Epithelial cell of proximal tubule (primary cell): ENCODE data around the gene ATP5ME. TPM values are rescaled to one million over a fixed set of nuclear protein-coding genes. Genes with fewer than 3 reads are reported as not detected.

Source experiments
- DNase-seq: peaks from one replicate; pipeline ENCODE4 v3.0.0-alpha.2; 2011; ENCODE audit warnings: low read depth
- H3K4me3 ChIP-seq: 2 replicates; pipeline ENCODE4 v1.5.1; 2011; ENCODE audit warnings: low read depth, mild to moderate bottlenecking, low read length
- total RNA-seq: library from RNA; depleted of rRNA; stranded (reverse); fragments of >200 nt; gene quantifications from 2 replicates; pipeline ENCODE4 v1.2.3, GENCODE V29; 2015
- TF ChIP-seq, protein P1 (sequence below): conservative IDR thresholded peaks from 2 replicates; pipeline ENCODE4 v1.5.1; 2012; ENCODE audit warnings: low read depth, mild to moderate bottlenecking, low read length

The ATP5ME gene
- total RNA-seq, 1 donor from 2014 or later = 192 TPM

DNA sequence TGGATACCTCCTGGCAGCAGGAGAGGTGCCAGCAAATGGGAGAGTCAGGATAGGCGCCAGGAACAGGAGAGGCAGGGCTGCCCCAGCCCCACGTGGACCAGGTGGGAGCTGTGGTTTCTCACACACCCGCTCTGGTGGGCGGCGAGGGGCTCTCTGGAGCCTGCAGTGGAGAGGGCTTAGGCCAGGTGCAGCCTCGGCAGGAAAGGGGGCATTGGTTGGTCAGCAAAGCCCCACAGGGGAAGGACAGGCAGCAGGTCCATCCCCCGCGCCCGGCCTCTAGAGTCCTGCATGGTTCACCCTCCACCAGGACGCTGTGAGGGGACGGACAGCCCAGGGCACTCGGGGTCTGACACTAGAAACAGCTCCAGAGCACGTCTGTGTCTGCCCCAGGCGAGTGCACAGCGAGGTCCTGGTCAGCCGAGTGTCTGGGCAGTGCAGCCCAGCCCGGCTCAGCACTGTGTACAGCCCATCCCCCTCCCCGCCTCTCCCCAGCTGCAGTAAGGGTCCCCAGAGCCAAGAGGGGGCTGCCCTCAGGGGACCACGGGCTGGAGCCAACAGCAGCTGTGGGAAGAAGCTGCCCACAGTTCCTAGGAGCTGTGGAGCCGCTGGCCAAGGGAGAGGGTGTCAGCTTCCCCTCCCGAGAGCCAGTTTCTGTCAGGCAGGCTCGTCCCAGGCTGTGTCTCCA lies 8.2 kb downstream of the ATP5ME start:
- H3K4me3 ChIP-seq = no peak overlapping the region
- TF ChIP-seq, protein P1, sequence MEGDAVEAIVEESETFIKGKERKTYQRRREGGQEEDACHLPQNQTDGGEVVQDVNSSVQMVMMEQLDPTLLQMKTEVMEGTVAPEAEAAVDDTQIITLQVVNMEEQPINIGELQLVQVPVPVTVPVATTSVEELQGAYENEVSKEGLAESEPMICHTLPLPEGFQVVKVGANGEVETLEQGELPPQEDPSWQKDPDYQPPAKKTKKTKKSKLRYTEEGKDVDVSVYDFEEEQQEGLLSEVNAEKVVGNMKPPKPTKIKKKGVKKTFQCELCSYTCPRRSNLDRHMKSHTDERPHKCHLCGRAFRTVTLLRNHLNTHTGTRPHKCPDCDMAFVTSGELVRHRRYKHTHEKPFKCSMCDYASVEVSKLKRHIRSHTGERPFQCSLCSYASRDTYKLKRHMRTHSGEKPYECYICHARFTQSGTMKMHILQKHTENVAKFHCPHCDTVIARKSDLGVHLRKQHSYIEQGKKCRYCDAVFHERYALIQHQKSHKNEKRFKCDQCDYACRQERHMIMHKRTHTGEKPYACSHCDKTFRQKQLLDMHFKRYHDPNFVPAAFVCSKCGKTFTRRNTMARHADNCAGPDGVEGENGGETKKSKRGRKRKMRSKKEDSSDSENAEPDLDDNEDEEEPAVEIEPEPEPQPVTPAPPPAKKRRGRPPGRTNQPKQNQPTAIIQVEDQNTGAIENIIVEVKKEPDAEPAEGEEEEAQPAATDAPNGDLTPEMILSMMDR = no peak
- no peak for DNase-seq

DNA sequence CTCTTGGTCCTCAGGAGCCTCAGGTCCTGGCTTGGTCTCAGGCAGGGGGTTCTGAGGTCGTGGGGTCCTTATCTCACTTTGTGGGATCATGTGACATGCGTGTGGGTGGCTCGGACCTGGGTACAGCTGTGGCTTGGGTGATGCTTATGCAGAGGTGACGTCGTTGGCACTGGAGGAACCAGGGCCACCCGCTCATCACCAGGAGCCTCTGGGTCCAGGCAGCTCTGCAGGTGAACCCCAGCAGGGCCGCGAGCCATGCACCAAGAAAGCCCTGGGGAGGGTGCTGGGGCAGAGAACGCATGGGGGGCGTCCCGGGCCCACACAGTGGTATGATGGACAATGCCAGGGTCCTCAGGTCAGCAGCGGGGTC lies 8.7 kb downstream of the ATP5ME start:
- DNase-seq = no peak
- no peak overlapping the region for H3K4me3 ChIP-seq
- TF ChIP-seq, protein P1 = no peak

DNA sequence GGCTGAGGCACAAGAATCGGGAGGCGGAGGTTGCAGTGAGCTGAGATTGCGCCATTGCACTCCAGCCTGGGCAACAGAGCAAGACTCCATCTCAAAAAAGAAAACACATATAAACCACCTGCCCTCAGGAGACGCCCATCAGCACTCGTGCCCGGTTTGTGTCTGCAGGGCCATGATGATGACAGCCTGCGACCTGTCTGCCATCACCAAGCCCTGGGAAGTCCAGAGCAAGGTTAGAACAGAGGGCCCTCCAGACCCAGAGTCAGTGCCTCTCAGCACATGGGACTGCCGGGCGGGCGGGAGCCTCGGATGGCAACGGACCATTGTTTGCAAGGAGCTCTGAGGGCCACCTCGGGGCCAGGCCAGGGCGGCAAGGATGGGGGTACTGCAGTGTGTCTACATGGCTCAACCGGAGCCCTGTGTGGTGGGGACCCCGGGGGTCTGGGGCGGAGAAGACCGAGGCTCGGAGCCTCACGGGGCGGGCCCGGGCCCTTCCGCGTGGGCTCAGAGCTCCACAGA lies 9.3 kb downstream of the ATP5ME start:
- no peak overlapping the region for H3K4me3 ChIP-seq
- TF ChIP-seq, protein P1 = no peak
- DNase-seq = no peak

DNA sequence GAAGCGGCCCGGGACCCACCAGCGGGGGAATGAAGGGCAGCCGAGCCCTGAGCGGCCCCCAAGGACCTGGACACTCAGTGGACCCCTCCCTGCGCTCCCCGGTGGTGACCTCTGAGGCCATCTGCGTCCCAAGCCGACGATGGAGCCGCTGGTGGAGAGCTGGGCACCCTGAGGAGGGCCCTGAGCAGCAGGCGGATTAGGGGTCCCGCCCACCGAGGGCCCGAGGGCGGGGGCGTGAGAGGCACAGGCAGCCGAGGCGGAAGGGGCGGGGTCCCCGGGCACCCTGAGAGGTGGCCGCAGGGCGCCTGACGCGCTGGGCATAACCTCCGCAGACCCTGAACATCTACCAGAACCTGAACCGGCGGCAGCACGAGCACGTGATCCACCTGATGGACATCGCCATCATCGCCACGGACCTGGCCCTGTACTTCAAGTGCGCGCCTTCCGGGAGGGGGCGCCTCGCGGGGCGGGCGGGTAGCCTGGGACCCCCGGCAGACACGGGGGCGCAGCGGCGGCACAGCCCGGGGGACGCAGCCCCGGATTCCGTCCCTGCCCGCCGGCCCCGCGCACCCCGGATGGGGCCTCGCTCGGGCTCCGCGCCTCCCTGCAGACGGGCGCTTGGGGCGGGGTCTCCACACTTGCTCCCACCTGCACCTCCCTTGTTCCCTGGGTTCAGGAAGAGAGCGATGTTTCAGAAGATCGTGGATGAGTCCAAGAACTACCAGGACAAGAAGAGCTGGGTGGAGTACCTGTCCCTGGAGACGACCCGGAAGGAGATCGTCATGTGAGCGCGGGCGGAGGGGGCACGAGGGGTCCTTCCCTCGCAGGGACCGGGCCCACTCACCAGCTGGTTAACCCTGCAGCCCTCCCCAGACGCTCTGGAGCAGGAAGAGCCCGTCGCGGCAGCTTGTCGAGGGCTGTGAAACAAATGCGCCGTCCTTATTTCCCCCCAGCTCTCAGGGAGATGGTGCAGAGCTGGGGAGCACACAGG lies 10.3 kb downstream of the ATP5ME start:
- peak overlapping the region; percentile 67 for H3K4me3 ChIP-seq
- TF ChIP-seq, protein P1 = no peak
- DNase-seq = no peak

DNA sequence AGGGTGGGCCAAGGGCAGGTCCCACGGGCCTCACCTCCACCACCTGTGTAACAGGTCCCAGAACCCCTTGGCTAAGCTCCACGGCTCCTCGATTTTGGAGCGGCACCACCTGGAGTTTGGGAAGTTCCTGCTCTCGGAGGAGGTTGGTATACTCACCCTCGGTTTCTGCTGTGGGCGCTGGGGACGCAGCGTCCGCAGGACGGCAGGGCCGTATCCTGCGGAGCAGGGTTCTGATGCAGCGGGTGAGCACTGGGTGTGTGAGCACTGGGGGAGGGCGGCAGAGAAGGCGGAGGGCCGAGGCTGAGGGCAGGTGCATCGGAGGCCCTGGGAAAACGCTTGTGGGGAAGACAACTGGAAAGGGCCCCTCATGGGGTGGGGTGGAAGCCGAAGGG lies 11.0 kb downstream of the ATP5ME start:
- DNase-seq = no peak
- TF ChIP-seq, protein P1 = no peak
- H3K4me3 ChIP-seq = peak overlapping the region; percentile 67

DNA sequence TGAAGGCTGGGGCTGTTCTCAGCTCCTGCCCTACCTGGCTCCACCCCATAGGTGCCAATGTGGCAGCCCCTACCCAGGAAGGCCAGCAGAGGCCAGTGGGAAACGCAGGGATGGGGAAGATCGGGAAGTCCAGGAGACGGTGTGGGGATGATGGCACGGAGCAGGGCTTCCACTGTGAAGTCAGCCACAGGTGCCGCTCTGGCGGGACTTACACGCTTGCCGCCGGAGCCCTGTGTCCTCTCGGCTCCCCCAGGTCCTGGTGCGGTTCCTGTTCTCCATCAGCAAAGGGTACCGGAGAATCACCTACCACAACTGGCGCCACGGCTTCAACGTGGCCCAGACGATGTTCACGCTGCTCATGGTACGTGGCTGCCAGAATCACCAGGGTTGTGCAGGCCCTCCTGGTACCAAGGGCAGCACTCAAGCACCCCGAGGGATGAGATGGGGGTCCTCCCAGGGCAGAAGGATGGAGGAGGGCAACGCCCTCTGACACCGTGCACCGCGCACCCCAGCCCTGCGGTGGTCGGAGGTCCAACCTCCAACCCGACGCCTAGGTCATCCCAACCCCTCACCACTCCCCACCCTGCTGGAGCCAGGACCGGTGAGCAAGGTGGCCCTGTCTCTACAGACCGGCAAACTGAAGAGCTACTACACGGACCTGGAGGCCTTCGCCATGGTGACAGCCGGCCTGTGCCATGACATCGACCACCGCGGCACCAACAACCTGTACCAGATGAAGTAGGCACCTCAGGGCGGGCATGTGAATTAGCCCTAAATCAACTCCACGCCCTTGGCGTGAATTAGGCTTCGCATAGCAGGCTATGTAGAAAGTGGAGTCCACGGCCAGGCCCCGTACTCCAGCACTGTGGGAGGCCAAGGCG lies 12.0 kb downstream of the ATP5ME start:
- TF ChIP-seq, protein P1 = no peak
- H3K4me3 ChIP-seq = no peak overlapping the region
- no peak for DNase-seq
